ENCODE data around the gene CCDC57.

CCDC57 gene

DNA sequence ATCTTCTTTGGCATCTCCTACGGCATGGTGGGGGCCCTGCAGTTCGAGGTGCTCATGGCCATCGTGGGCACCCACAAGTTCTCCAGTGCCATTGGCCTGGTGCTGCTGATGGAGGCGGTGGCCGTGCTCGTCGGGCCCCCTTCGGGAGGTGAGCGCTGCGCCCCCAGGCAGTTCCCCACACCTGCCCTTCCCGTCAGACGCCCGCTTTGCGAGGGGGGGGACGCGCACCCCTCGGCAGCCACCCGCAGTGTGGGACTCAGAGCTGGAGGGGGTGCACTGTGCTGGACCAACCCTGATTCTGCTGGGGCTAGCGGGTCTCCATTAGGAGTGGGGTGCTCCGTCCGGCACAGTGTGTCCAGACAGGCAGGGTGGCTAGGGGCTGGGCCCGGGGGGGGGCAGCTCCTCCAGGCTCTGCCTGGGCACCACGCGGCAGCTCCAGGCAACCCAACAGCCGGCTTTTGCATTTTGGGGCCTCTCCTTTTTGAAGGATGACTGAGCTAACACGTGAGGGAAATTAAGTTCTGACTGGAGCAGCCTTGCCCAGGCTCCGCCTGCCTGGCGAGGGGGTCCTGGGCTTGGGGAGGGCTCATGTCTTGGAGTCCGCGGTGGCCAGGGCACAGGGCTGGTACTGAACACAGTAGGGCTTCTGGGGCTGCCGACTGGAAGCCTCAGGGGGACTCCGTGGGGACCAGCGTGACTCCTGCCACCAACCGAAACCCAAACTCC is 25.3 kb upstream of the CCDC57 start:
- H3K4me3 ChIP-seq (ENCODE audit: low read length) = peak overlapping the region; percentile 22

GRCh38 chr17:82237083-82237745 is 24.6 kb upstream of the CCDC57 start:
- no peak for DNase-seq (ENCODE audit: low read depth, low spot score)
- H3K4me3 ChIP-seq (ENCODE audit: low read length) = no peak overlapping the region

More for the DNA sequence above, 25.3 kb upstream of the CCDC57 start:
- DNase-seq (ENCODE audit: low read depth, low spot score) = no peak

DNA sequence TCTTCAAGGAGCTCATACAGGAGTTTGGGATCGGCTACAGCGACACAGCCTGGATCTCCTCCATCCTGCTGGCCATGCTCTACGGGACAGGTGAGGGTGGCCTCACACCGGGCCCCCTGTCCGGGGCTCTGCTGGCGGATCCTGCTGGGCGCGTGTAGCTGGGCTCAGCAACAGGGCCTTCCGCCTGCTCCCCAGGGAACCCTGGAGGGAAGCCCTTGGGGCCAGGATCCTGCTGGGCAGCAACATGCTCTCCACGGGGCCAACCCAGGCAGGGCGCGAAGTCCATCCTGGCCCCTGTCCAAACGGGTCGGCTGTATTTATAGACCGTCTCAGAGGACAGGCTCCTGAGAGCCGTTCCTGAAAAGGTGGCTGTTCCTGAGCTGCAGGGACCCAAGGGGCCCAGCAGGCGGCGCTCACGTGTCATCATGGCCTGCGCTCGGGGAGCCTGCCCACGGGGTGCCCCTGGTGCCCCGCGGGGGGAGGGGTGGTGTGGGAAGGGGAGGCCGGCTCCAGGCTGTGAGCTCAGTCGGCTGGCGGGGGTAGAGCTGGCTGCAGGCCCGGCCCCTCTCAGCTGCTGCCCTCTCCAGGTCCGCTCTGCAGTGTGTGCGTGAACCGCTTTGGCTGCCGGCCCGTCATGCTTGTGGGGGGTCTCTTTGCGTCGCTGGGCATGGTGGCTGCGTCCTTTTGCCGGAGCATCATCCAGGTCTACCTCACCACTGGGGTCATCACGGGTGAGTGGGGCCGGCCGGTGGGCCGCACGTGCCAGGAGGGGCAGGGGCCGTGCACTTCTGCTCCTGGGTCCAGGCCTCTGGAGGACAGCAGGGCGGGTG is 23.7 kb upstream of the CCDC57 start:
- DNase-seq (ENCODE audit: low read depth, low spot score) = peak; percentile 32
- H3K4me3 ChIP-seq (ENCODE audit: low read length) = no peak overlapping the region

DNA sequence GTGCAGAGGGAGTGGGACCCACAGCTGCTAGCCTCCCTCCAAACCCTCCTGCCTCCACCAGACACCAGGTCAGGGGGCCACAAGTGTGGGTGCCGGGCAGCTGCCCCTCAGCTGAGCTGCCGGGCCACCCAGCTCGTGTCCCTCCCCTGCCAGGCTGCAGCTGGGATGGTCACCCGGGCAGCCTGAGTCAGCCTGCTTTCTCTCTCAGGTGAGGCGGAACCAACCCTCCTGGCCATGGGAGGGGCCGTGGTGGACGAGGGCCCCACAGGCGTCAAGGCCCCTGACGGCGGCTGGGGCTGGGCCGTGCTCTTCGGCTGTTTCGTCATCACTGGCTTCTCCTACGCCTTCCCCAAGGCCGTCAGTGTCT is 23.1 kb upstream of the CCDC57 start:
- no peak overlapping the region for H3K4me3 ChIP-seq (ENCODE audit: low read length)
- DNase-seq (ENCODE audit: low read depth, low spot score) = no peak

- DNase-seq (ENCODE audit: low read depth, low spot score) = no peak
- no peak overlapping the region for H3K4me3 ChIP-seq (ENCODE audit: low read length)
Measured at GRCh38 chr17:82235056-82235774, 22.6 kb upstream of the CCDC57 start.

- H3K4me3 ChIP-seq (ENCODE audit: low read length) = no peak overlapping the region
- no peak for DNase-seq (ENCODE audit: low read depth, low spot score)
Measured at GRCh38 chr17:82234211-82235055, 21.8 kb upstream of the CCDC57 start.

DNA sequence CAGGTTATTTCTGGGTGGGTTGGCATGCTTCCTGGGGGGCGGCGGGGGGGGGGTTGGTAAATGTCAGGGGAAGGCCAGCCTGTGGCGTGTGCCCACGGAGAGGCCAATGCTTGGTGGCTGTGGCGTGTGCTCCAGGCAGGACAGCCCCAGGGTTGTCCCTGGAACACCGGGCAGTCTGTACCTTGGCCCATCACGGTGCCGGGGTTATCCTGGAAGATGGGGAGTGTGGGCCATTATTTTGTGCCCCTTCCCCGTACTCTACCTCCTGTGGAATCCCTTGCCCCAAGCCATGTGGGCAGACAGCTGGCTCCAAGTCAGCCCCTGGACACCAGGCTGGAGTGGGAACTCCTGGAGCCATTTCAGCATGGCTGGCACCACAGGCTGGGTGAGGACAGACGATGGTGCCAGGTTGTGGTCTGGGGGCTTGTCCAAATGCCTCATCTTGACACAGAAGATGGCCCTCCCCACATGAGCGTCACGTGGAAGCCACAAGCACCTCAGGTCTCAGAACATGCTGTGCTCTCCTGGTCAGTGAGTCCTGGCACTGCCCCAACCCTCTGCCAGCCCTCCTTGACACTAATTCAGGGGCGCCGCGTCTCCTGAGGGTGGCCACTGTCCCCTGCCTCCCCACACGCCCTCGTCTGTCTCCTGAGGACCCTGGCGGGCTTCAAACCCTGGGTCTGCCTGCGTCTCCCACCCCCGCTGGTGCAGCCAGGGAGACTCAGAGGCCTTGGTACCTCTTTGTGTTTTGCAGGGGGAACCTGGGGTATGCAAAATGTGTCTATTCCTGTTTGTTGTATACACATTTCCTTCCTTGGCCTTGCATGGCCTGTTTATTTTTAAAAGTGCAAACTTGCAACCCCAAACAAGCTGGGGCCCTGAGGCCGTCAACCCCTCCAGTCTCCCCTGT is 20.5 kb upstream of the CCDC57 start:
- H3K4me3 ChIP-seq (ENCODE audit: low read length) = no peak overlapping the region

GRCh38 chr17:82232322-82232820 is 19.7 kb upstream of the CCDC57 start:
- H3K4me3 ChIP-seq (ENCODE audit: low read length) = no peak overlapping the region
- no peak for DNase-seq (ENCODE audit: low read depth, low spot score)

More for the DNA sequence above, 20.5 kb upstream of the CCDC57 start:
- no peak for DNase-seq (ENCODE audit: low read depth, low spot score)

GRCh38 chr17:82231562-82232321 is 19.1 kb upstream of the CCDC57 start:
- DNase-seq (ENCODE audit: low read depth, low spot score) = no peak
- no peak overlapping the region; the same call in 1 of the 2 replicates for H3K4me3 ChIP-seq (ENCODE audit: low read length)

- DNase-seq (ENCODE audit: low read depth, low spot score) = no peak
- no peak overlapping the region; the same call in 1 of the 2 replicates for H3K4me3 ChIP-seq (ENCODE audit: low read length)
Measured at GRCh38 chr17:82231312-82231561, 18.6 kb upstream of the CCDC57 start.

- peak overlapping the region; percentile 43 for H3K4me3 ChIP-seq (ENCODE audit: low read length)
- no peak for DNase-seq (ENCODE audit: low read depth, low spot score)
Measured at GRCh38 chr17:82230609-82231311, 18.1 kb upstream of the CCDC57 start.

- DNase-seq (ENCODE audit: low read depth, low spot score) = no peak
- peak overlapping the region; percentile 43 for H3K4me3 ChIP-seq (ENCODE audit: low read length)
Measured at GRCh38 chr17:82229698-82230608, 17.3 kb upstream of the CCDC57 start.

DNA sequence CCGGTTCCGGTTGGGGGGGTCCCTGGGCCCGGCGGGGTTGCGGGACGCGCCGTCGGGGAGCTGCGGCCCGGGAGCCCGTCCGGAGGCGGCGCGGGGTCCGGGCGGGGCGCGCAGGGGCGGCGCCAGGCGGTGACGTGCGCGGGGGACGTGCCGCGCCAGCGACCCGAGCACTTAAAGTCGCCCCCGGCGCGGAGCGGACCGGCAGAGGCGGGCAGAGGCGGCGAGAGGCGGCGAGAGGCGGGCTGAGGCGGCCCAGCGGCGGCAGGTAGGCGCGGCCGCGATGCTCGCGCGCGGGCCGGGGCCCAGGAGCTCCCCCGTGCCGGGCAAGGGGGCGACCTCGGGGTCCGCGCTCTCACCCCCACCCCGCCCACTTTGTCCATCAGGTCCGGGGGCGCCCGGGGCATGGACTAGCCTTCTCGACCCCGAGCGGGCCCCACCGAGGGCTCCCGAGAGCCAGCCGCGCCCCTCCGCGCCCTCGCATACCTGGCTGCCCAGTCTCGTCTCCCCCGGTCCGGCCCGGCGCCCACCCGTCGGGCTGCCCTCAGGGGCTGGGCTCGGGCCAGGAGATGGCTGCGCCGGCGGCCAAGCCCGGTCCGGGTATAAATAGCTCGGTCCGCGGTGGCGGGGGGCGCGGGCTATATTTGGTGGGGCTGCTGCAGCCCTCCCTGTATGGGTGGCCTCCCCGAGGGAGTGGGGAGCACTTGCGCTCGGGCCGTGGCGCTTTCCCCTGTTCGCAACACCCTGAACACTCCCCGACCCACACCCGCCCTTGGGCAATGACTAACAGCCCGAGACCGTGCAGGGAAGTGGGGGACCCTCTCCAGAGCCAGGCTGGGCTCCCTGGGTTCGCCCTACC is 16.4 kb upstream of the CCDC57 start, which contains the start of gene SLC16A3:
TSS of gene SLC16A3 (plus strand) at position 201 of the 856 bp plus-strand sequence. CDS start 6,967 bp downstream, outside the sequence.
- peak within 1 kb of the TSS; percentile 65 for H3K4me3 ChIP-seq (ENCODE audit: low read length)
- peak; percentile 38 for DNase-seq (ENCODE audit: low read depth, low spot score)

DNA sequence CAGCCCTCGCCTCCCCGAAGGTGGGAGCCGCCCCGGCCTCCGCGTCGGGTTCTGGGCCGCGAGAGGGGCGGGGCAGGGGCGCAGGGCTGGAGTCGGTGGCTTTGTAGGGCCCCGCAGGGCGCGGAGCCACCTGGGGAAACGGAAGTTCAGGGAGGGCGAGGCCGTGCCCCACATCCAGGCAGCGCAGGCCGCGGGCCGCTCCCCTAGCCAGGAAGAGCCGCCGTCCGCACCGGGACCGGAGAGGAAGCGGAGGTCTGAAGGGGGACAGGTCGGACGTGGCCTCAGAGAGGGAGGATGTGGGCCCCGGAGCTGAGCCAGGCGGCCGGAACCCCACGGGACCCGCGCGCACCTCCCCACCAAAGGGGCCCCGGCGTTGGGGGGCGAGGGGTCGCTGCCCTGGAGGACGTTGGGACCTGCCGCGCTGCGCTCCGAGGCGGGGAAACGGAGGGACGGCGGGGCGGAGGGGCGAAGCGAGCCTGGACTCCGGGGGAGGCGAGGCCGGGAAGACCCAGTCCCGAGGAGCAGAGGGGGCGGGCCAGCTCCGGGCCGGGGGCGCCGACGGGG is 15.7 kb upstream of the CCDC57 start:
- peak; percentile 60 for DNase-seq (ENCODE audit: low read depth, low spot score)
- peak overlapping the region; percentile 65 for H3K4me3 ChIP-seq (ENCODE audit: low read length)
